ENCODE measurements around the gene TMEM117.

Gene TMEM117

DNA sequence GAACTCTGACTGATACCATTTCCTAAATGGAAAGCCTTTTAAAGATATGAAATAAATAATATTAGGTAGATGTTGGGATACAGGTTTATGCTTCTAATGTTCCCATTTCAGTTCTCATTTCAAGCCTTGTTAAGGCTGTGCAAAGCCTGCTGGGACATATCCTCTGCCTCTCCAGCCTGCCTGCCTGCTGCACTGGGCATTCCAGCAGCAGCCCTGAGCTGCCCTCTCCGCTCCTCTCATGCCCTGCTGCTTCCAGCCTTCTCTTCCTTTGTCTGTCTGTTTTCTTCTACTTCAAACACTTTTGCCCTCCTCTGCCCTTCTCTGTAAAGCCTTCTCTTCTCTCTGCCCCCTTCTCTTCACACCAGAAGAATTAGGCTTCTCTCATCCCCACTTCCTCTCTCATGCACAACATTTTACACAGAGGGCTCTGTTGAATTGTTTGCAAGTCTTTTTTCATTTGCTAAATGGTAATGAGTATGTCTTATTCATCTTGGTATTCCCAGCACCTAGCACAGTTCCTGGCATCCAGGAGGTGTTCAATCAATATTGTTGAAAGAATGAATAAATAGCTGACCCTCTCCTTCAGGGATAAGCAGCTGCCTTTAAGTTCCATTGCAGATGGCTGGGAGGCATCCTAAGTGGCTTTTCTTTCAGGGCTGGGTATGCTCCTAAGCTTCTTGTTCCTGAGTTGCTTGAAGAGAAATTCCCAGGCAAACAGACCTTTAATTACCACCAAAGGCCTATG, 292.3 kb downstream of the TMEM117 start:
- no peaks in the 10 kb centered on the region for H3K79me2 ChIP-seq (ENCODE audit: low read length)
- H3K9me3 ChIP-seq (ENCODE audit: insufficient read depth, low read length), result no peaks in the 10 kb centered on the region
- H3K27ac ChIP-seq (ENCODE audit: low read length), result no peak overlapping the region
- no peak overlapping the region for H3K4me3 ChIP-seq (ENCODE audit: low read length)
- TF ChIP-seq, protein P1, sequence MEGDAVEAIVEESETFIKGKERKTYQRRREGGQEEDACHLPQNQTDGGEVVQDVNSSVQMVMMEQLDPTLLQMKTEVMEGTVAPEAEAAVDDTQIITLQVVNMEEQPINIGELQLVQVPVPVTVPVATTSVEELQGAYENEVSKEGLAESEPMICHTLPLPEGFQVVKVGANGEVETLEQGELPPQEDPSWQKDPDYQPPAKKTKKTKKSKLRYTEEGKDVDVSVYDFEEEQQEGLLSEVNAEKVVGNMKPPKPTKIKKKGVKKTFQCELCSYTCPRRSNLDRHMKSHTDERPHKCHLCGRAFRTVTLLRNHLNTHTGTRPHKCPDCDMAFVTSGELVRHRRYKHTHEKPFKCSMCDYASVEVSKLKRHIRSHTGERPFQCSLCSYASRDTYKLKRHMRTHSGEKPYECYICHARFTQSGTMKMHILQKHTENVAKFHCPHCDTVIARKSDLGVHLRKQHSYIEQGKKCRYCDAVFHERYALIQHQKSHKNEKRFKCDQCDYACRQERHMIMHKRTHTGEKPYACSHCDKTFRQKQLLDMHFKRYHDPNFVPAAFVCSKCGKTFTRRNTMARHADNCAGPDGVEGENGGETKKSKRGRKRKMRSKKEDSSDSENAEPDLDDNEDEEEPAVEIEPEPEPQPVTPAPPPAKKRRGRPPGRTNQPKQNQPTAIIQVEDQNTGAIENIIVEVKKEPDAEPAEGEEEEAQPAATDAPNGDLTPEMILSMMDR (IDR thresholded peaks at IDR 0.05; ENCODE audit: low read depth, low read length), result no peak
- no peak for TF ChIP-seq EZH2phosphoT487 (IDR thresholded peaks at IDR 0.05; ENCODE audit: low read depth)
- no peak overlapping the region for H2AFZ ChIP-seq (ENCODE audit: low read depth, low read length)
- H4K20me1 ChIP-seq (ENCODE audit: insufficient read depth, low read length), result no peaks in the 10 kb centered on the region
- no peaks in the 10 kb centered on the region for H3K36me3 ChIP-seq (replicated peaks; ENCODE audit: low read depth, low read length)
- H3K27me3 ChIP-seq (ENCODE audit: low read depth, low read length), result no peaks in the 10 kb centered on the region
- H3K9ac ChIP-seq (ENCODE audit: low read length), result no peak overlapping the region
- no peak overlapping the region for H3K4me2 ChIP-seq (ENCODE audit: low read length)
- no peaks in the 10 kb centered on the region for H3K4me1 ChIP-seq (ENCODE audit: low read length)

DNA sequence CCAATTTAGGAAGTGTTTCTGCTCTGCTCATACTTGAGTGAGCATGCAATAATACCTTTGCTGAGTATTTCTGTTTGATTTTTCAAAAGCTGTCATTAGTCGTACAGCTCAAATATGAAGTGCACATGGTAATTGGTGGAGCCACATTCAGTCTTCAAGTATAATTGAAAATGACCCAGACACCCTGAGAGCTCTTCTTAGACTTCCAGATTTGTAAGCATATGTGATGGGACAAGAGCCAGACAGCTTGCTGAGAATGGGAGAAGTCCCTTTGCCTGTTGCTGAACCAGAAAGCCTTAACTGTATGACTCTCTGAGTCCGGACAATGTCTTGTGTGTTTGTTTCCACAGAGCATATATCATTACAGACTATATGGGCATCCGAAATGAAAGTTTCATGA, 307.3 kb downstream of the TMEM117 start:
- Histone ChIP-seq H4K20me1 (ENCODE audit: insufficient read depth, low read length) (no peaks in the 10 kb centered on the region), H3K9ac (ENCODE audit: low read length) (no peak overlapping the region), H3K79me2 (ENCODE audit: low read length) (no peaks in the 10 kb centered on the region), H3K27me3 (ENCODE audit: low read depth, low read length) (no peaks in the 10 kb centered on the region), H3K27ac (ENCODE audit: low read length) (no peak overlapping the region), H3K4me2 (ENCODE audit: low read length) (no peak overlapping the region), H3K4me3 (ENCODE audit: low read length) (no peak overlapping the region), H3K9me3 (ENCODE audit: insufficient read depth, low read length) (no peaks in the 10 kb centered on the region), H2AFZ (ENCODE audit: low read depth, low read length) (no peak overlapping the region), H3K4me1 (ENCODE audit: low read length) (no peaks in the 10 kb centered on the region), H3K36me3 (replicated peaks; ENCODE audit: low read depth, low read length) (no peaks in the 10 kb centered on the region)
- TF ChIP-seq EZH2phosphoT487 (IDR thresholded peaks at IDR 0.05; ENCODE audit: low read depth), result no peak
- TF ChIP-seq, protein P1 (IDR thresholded peaks at IDR 0.05; ENCODE audit: low read depth, low read length), result no peak

- Histone ChIP-seq H3K27me3 (ENCODE audit: low read depth, low read length) (no peaks in the 10 kb centered on the region), H3K4me2 (ENCODE audit: low read length) (no peak overlapping the region), H4K20me1 (ENCODE audit: insufficient read depth, low read length) (no peaks in the 10 kb centered on the region), H3K36me3 (replicated peaks; ENCODE audit: low read depth, low read length) (no peaks in the 10 kb centered on the region), H3K9me3 (ENCODE audit: insufficient read depth, low read length) (no peaks in the 10 kb centered on the region), H3K4me1 (ENCODE audit: low read length) (no peaks in the 10 kb centered on the region), H3K27ac (ENCODE audit: low read length) (no peak overlapping the region), H2AFZ (ENCODE audit: low read depth, low read length) (no peak overlapping the region), H3K79me2 (ENCODE audit: low read length) (no peaks in the 10 kb centered on the region), H3K9ac (ENCODE audit: low read length) (no peak overlapping the region), H3K4me3 (ENCODE audit: low read length) (no peak overlapping the region)
- TF ChIP-seq EZH2phosphoT487 (IDR thresholded peaks at IDR 0.05; ENCODE audit: low read depth), result no peak
- TF ChIP-seq, protein P1 (IDR thresholded peaks at IDR 0.05; ENCODE audit: low read depth, low read length), result no peak
Measured at GRCh38 chr12:44148936-44149335, 313.1 kb downstream of the TMEM117 start.

GRCh38 chr12:44154128-44154527, 318.2 kb downstream of the TMEM117 start:
- no peak overlapping the region for H3K9ac ChIP-seq (ENCODE audit: low read length)
- H4K20me1 ChIP-seq (ENCODE audit: insufficient read depth, low read length), result no peaks in the 10 kb centered on the region
- no peak overlapping the region for H3K4me3 ChIP-seq (ENCODE audit: low read length)
- H3K36me3 ChIP-seq (replicated peaks; ENCODE audit: low read depth, low read length), result no peaks in the 10 kb centered on the region
- H3K79me2 ChIP-seq (ENCODE audit: low read length), result no peaks in the 10 kb centered on the region
- H3K27me3 ChIP-seq (ENCODE audit: low read depth, low read length), result no peaks in the 10 kb centered on the region
- TF ChIP-seq EZH2phosphoT487 (IDR thresholded peaks at IDR 0.05; ENCODE audit: low read depth), result no peak
- TF ChIP-seq, protein P1 (IDR thresholded peaks at IDR 0.05; ENCODE audit: low read depth, low read length), result no peak
- no peak overlapping the region for H3K4me2 ChIP-seq (ENCODE audit: low read length)
- no peak overlapping the region for H3K27ac ChIP-seq (ENCODE audit: low read length)
- H3K4me1 ChIP-seq (ENCODE audit: low read length), result peaks cover 16% of the 10 kb centered on the region
- no peaks in the 10 kb centered on the region for H3K9me3 ChIP-seq (ENCODE audit: insufficient read depth, low read length)
- no peak overlapping the region for H2AFZ ChIP-seq (ENCODE audit: low read depth, low read length)
